HepG2 (cell line): ENCODE results near the gene ZSWIM7. TPM values are rescaled to one million over a fixed set of nuclear protein-coding genes. Genes with fewer than 3 reads are reported as not detected.

Source experiments
- ATAC-seq: fragments of 200-7000 bp; cut with Tn5 transposase; 3 replicates; pipeline ENCODE4 v1.9.1; 2020; ENCODE audit warnings: mild to moderate bottlenecking, moderate library complexity
- BruUV-seq: library from RNA; stranded (reverse); fragments of 400-500 nt; replicated peaks from 2 replicates; lab custom pipeline; 2021; lab: Mats Ljungman, UMichigan
- CTCF ChIA-PET: fragments of 300-600 bp; formaldehyde crosslinking; extraction: SDS; loops from one replicate; lab custom pipeline; 2021; ENCODE audit warnings: low total read pairs, inconsistent platforms, low intra/inter-chr PET ratio; lab: Yijun Ruan, JAX
- POLR2A ChIA-PET: fragments of 350-600 bp; sonication (Branson Sonifier 250); formaldehyde crosslinking; loops from one replicate; lab custom pipeline; 2020; ENCODE audit warnings: antibody characterized with exemption, inconsistent platforms; lab: Yijun Ruan, JAX
- DNase-seq: peaks from one replicate; pipeline ENCODE4 v3.0.0-alpha.2; 2015; ENCODE audit warnings: low spot score
- FAIRE-seq: peaks from 3 replicates; lab custom pipeline; 2011; peaks lifted over from hg19 to GRCh38; lab: Jason Lieb, UNC
- H2AFZ ChIP-seq: one replicate; pipeline ENCODE4 v1.6.1; 2011; ENCODE audit warnings: low read length, inconsistent platforms
- H3K27ac ChIP-seq: fragments of 300-600 bp; 3 replicates; pipeline ENCODE4 v1.8.0; 2011; ENCODE audit warnings: mixed run types, mild to moderate bottlenecking, mixed read lengths, low read length, inconsistent platforms; ENCODE audit not compliant: insufficient read depth; ENCODE audit errors: extremely low read length
- H3K27me3 ChIP-seq, 2 experiments: fragments of 200-600 bp in 1 of 2; 2 replicates in 1 of 2; 3 replicates in 1 of 2; pipeline versions ENCODE4 v1.6.0 to v1.8.0; 2011; ENCODE audit warnings: low read length in 2 of 2, mild to moderate bottlenecking in 2 of 2, moderate library complexity in 2 of 2, inconsistent platforms in 1 of 2; ENCODE audit not compliant: insufficient read depth in 2 of 2, control insufficient read depth in 1 of 2
- H3K36me3 ChIP-seq, 2 experiments: fragments of 200-600 bp in 1 of 2; replicated peaks in 1 of 2; 2 replicates in 1 of 2; 3 replicates in 1 of 2; pipeline versions ENCODE4 v1.5.1 to v1.8.0; 2011; ENCODE audit warnings: low read length in 2 of 2, inconsistent platforms in 1 of 2; ENCODE audit not compliant: insufficient read depth in 2 of 2, control insufficient read depth in 1 of 2
- H3K4me1 ChIP-seq: 2 replicates; pipeline ENCODE4 v1.5.1; 2012; ENCODE audit warnings: low read length, inconsistent platforms; ENCODE audit not compliant: insufficient read depth
- H3K4me2 ChIP-seq: 2 replicates; pipeline ENCODE4 v1.6.0; 2011; ENCODE audit warnings: low read depth, low read length, inconsistent platforms
- H3K4me3 ChIP-seq, 3 experiments: fragments of 200-600 bp in 1 of 3; sonication (generic), shearing (Covaris generic) in 1 of 3; replicated peaks in 1 of 3; 2 replicates each; pipeline ENCODE4 v1.5.1; 2011 to 2016; ENCODE audit warnings: low read length in 3 of 3, inconsistent platforms in 2 of 3, low read depth in 2 of 3, mild to moderate bottlenecking in 2 of 3, control low read depth in 1 of 3, mixed read lengths in 1 of 3; ENCODE audit not compliant: insufficient read depth in 1 of 3
- H3K79me2 ChIP-seq: one replicate; pipeline ENCODE4 v1.6.1; 2011; ENCODE audit warnings: low read length, inconsistent platforms; ENCODE audit not compliant: insufficient read depth
- H3K9ac ChIP-seq: 2 replicates; pipeline ENCODE4 v1.6.0; 2011; ENCODE audit warnings: mild to moderate bottlenecking, low read depth, low read length, inconsistent platforms; ENCODE audit not compliant: insufficient read depth
- H3K9me3 ChIP-seq: 2 replicates; pipeline ENCODE4 v1.5.1; 2012; ENCODE audit warnings: mild to moderate bottlenecking, low read length
- H4K20me1 ChIP-seq: 2 replicates; pipeline ENCODE4 v1.6.0; 2011; ENCODE audit warnings: inconsistent platforms, mild to moderate bottlenecking, low read length, moderate library complexity; ENCODE audit not compliant: insufficient read depth
- CREBL2 ChIP-seq: sonication (generic); formaldehyde crosslinking; IDR thresholded peaks from 2 replicates; pipeline ENCODE4 v1.8.1; 2023; ENCODE audit warnings: missing genetic modification reagents, mild to moderate bottlenecking, borderline replicate concordance
- RNF219 ChIP-seq: sonication (generic); formaldehyde crosslinking; IDR thresholded peaks from 2 replicates; pipeline ENCODE4 v1.5.0; 2020; ENCODE audit warnings: mild to moderate bottlenecking, missing genetic modification reagents
- ZHX2 ChIP-seq, 2 experiments: sonication (generic) in 1 of 2; formaldehyde crosslinking in 1 of 2; IDR thresholded peaks; 2 replicates each; pipeline versions ENCODE4 v1.6.1 to v1.9.0; 2014 to 2022; ENCODE audit warnings: antibody characterized with exemption in 1 of 2, borderline replicate concordance in 1 of 2, inconsistent platforms in 1 of 2, low read depth in 1 of 2, missing genetic modification reagents in 1 of 2
- ZNF256 ChIP-seq: sonication (generic); formaldehyde crosslinking; conservative IDR thresholded peaks from 2 replicates; pipeline ENCODE4 v1.4.0; 2020; ENCODE audit warnings: missing genetic modification reagents
- WGBS: methylation state at CpG from one replicate; pipeline ENCODE4 v1.1.6; 2017; ENCODE audit warnings: low lambda C conversion rate; 5-methylcytosine and 5-hydroxymethylcytosine counted together
- in situ Hi-C: cut with HindIII; loops from 2 replicates; pipeline ENCODE4 v1.10.0; 2017; ENCODE audit warnings: low pct_unique_long_range_greater_than_20kb; ENCODE audit not compliant: extremely low pct_ligation_motif_present
- intact Hi-C: fragments of 100-400 bp; cut with micrococcal nuclease; formaldehyde crosslinking; loops from one replicate; pipeline ENCODE4 v1.10.0; 2022; ENCODE audit not compliant: unreplicated experiment
- polyA plus RNA-seq, 8 experiments: library from polyadenylated mRNA; depleted of rRNA in 3 of 8; stranded (reverse) in 7 of 8; unstranded in 1 of 8; fragments of >200 nt; fragmentation: Illumina TruSeq in 4 of 8; extraction: Trizol in 4 of 8; gene quantifications; 2 replicates each; pipeline versions ENCODE4 v1.2.1 to v1.2.3, GENCODE V29; 2011 to 2016; ENCODE audit warnings: low read depth in 4 of 8, missing spikeins in 1 of 8, mixed read lengths in 1 of 8; ENCODE audit not compliant: insufficient read depth in 1 of 8
- total RNA-seq, 5 experiments: library from RNA; depleted of rRNA; stranded (reverse); fragments of >200 nt; fragmentation: Illumina TruSeq; extraction: Trizol; gene quantifications; 2 replicates each; pipeline ENCODE4 v1.2.3, GENCODE V29; 2016; ENCODE audit warnings: low read depth in 1 of 5
- TF ChIP-seq, protein P1 (sequence below): IDR thresholded peaks from 2 replicates; pipeline ENCODE4 v1.6.1; 2016; ENCODE audit warnings: control low read depth
- TF ChIP-seq, protein P2 (sequence below): sonication (generic); formaldehyde crosslinking; IDR thresholded peaks from 2 replicates; pipeline ENCODE4 v1.5.1; 2020; ENCODE audit warnings: missing genetic modification reagents, mild to moderate bottlenecking, borderline replicate concordance
- TF ChIP-seq, protein P3 (sequence below): sonication (generic); formaldehyde crosslinking; IDR thresholded peaks from 2 replicates; pipeline ENCODE4 v1.4.0; 2020; ENCODE audit warnings: missing genetic modification reagents, borderline replicate concordance

The ZSWIM7 gene
- total and polyA plus RNA-seq, 2 of the 13 experiments (the other 11 are each of a cell fraction or from before 2014, with no cell fraction given) = 13.1 to 28.1 TPM

GRCh38 chr17:16040710-16041251 is 41.3 kb upstream of the ZSWIM7 start:
- BruUV-seq = no TSS peak
- peak overlapping the region; percentile 93 for H3K27ac ChIP-seq
- H3K4me2 ChIP-seq = peak overlapping the region; percentile 53
- peaks cover 3% of the 10 kb centered on the region for H3K79me2 ChIP-seq
- H3K9ac ChIP-seq = peak overlapping the region; percentile 58
- no peaks in the 10 kb centered on the region for H4K20me1 ChIP-seq
- ChIA-PET CTCF (no interaction called here), POLR2A (no interaction called here)
- H3K4me1 ChIP-seq = peaks cover 64% of the 10 kb centered on the region
- FAIRE-seq (peak; percentile 63), DNase-seq (peak; percentile 93), ATAC-seq (peak; percentile 96)
- H2AFZ ChIP-seq = no peak overlapping the region
- no peaks in the 10 kb centered on the region for H3K9me3 ChIP-seq
- H3K36me3 ChIP-seq = peaks cover 13 to 74% of the 10 kb centered on the region in 2 experiments
- H3K27me3 ChIP-seq = no peaks in the 10 kb centered on the region
- intact Hi-C loops = no loop called here
- no peak overlapping the region for H3K4me3 ChIP-seq
- in situ Hi-C loops = no loop called here
- WGBS = 18% methylated on average over 4 of the region's 4 CpGs
- TF ChIP-seq, protein P1, sequence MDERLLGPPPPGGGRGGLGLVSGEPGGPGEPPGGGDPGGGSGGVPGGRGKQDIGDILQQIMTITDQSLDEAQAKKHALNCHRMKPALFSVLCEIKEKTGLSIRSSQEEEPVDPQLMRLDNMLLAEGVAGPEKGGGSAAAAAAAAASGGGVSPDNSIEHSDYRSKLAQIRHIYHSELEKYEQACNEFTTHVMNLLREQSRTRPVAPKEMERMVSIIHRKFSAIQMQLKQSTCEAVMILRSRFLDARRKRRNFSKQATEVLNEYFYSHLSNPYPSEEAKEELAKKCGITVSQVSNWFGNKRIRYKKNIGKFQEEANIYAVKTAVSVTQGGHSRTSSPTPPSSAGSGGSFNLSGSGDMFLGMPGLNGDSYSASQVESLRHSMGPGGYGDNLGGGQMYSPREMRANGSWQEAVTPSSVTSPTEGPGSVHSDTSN (CRISPR knock-in tag) = no peak
- no peak for TF ChIP-seq CREBL2 (CRISPR knock-in tag)
- no peak for TF ChIP-seq RNF219 (CRISPR knock-in tag)
- TF ChIP-seq, protein P2, sequence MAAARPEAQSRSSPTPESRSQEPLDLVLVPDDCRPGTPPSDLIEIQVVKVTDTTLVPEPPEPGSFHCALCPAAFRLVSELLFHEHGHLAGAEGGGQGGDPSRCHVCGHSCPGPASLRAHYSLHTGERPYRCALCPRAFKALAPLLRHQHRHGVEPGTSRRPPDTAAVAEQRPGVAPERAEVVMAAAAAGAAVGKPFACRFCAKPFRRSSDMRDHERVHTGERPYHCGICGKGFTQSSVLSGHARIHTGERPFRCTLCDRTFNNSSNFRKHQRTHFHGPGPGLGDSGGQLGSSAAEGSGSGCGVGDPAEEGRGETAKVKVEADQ = no peak
- TF ChIP-seq, protein P3, sequence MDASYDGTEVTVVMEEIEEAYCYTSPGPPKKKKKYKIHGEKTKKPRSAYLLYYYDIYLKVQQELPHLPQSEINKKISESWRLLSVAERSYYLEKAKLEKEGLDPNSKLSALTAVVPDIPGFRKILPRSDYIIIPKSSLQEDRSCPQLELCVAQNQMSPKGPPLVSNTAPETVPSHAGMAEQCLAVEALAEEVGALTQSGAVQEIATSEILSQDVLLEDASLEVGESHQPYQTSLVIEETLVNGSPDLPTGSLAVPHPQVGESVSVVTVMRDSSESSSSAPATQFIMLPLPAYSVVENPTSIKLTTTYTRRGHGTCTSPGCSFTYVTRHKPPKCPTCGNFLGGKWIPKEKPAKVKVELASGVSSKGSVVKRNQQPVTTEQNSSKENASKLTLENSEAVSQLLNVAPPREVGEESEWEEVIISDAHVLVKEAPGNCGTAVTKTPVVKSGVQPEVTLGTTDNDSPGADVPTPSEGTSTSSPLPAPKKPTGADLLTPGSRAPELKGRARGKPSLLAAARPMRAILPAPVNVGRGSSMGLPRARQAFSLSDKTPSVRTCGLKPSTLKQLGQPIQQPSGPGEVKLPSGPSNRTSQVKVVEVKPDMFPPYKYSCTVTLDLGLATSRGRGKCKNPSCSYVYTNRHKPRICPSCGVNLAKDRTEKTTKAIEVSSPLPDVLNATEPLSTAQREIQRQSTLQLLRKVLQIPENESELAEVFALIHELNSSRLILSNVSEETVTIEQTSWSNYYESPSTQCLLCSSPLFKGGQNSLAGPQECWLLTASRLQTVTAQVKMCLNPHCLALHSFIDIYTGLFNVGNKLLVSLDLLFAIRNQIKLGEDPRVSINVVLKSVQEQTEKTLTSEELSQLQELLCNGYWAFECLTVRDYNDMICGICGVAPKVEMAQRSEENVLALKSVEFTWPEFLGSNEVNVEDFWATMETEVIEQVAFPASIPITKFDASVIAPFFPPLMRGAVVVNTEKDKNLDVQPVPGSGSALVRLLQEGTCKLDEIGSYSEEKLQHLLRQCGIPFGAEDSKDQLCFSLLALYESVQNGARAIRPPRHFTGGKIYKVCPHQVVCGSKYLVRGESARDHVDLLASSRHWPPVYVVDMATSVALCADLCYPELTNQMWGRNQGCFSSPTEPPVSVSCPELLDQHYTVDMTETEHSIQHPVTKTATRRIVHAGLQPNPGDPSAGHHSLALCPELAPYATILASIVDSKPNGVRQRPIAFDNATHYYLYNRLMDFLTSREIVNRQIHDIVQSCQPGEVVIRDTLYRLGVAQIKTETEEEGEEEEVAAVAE (CRISPR knock-in tag) = no peak
- no peak for TF ChIP-seq ZHX2 (IDR thresholded peaks at IDR 0.05; ENCODE audit: low read depth)
- no peak for TF ChIP-seq ZHX2 (CRISPR knock-in tag; IDR thresholded peaks at IDR 0.05; ENCODE audit: borderline replicate concordance)
- no peak for TF ChIP-seq ZNF256 (CRISPR knock-in tag)
